ENCODE measurements around the gene PMVK. TPM values are rescaled to one million over a fixed set of nuclear protein-coding genes. Genes with fewer than 3 reads are reported as not detected.
A peak's percentile ranks its signal among the peaks of the same experiment; 100 is the strongest.

The PMVK gene
- total RNA-seq, 4 donors from 2014 or later: 29.0 to 38.2 (median 33.5) TPM

GRCh38 chr1:154902938-154903566, 33.5 kb downstream of the PMVK start:
- Histone ChIP-seq H3K4me1 (no peaks in the 10 kb centered on the region), H3K9me3 (no peaks in the 10 kb centered on the region), H3K4me3 (no peak overlapping the region), H3K27ac (no peak overlapping the region), H3K36me3 (no peaks in the 10 kb centered on the region), H3K27me3 (no peaks in the 10 kb centered on the region)
- DNase-seq: no peak
- WGBS, 2 donors: 30 to 49% methylated on average over 3 of the region's 3 CpGs
- no peak for TF ChIP-seq POLR2A (IDR thresholded peaks at IDR 0.05)
- no peak for TF ChIP-seq CTCF (IDR thresholded peaks at IDR 0.05)
- intact Hi-C loops (cut with DNase I): no loop called here

GRCh38 chr1:154901591-154901990, 34.9 kb downstream of the PMVK start:
- no peaks in the 10 kb centered on the region for H3K27me3 ChIP-seq
- H3K9me3 ChIP-seq: no peaks in the 10 kb centered on the region
- H3K36me3 ChIP-seq: no peaks in the 10 kb centered on the region
- TF ChIP-seq CTCF (IDR thresholded peaks at IDR 0.05) (no peak), POLR2A (IDR thresholded peaks at IDR 0.05) (no peak)
- no peak overlapping the region for H3K27ac ChIP-seq
- WGBS, 2 donors: 74 to 92% methylated on average over 1 of the region's 1 CpG
- DNase-seq: no peak
- intact Hi-C loops (cut with DNase I): no loop called here
- H3K4me3 ChIP-seq: no peak overlapping the region
- H3K4me1 ChIP-seq: peaks cover 0 to 6% (median 3%) of the 10 kb centered on the region in 3 donors

- Histone ChIP-seq H3K4me1 (peaks cover 0 to 6% (median 3%) of the 10 kb centered on the region in 3 donors), H3K4me3 (no peak overlapping the region), H3K27ac (no peak overlapping the region), H3K9me3 (no peaks in the 10 kb centered on the region), H3K27me3 (no peaks in the 10 kb centered on the region), H3K36me3 (no peaks in the 10 kb centered on the region)
- no peak for TF ChIP-seq CTCF (IDR thresholded peaks at IDR 0.05)
- no peak for TF ChIP-seq POLR2A (IDR thresholded peaks at IDR 0.05)
- WGBS, 2 donors: 77 to 78% methylated on average over 6 of the region's 6 CpGs
- intact Hi-C loops (cut with DNase I): no loop called here
- DNase-seq: no peak
Measured at GRCh38 chr1:154899041-154899440, 37.5 kb downstream of the PMVK start.

GRCh38 chr1:154896771-154897286, 39.7 kb downstream of the PMVK start:
- peak overlapping the region in 2 of 4 donors; percentile 5 to 10 for H3K27ac ChIP-seq
- no peaks in the 10 kb centered on the region for H3K9me3 ChIP-seq
- no peak overlapping the region for H3K4me3 ChIP-seq
- DNase-seq: no peak
- no peaks in the 10 kb centered on the region for H3K36me3 ChIP-seq
- intact Hi-C loops (cut with DNase I): no loop called here
- H3K4me1 ChIP-seq: peaks cover 0 to 6% (median 3%) of the 10 kb centered on the region in 3 donors
- H3K27me3 ChIP-seq: no peaks in the 10 kb centered on the region
- 46 to 60% methylated on average over 6 to 9 of the region's 10 CpGs for WGBS, 2 donors
- TF ChIP-seq CTCF (IDR thresholded peaks at IDR 0.05) (no peak), POLR2A (IDR thresholded peaks at IDR 0.05) (no peak)

- DNase-seq: no peak
Measured at GRCh38 chr1:154895798-154896197, 40.7 kb downstream of the PMVK start.

More at GRCh38 chr1:154895798-154896197, 40.7 kb downstream of the PMVK start:
- intact Hi-C loops (cut with DNase I): no loop called here
- no peak overlapping the region for H3K4me3 ChIP-seq
- H3K36me3 ChIP-seq: no peaks in the 10 kb centered on the region
- H3K9me3 ChIP-seq: no peaks in the 10 kb centered on the region
- TF ChIP-seq CTCF (IDR thresholded peaks at IDR 0.05): no peak
- TF ChIP-seq POLR2A (IDR thresholded peaks at IDR 0.05): no peak
- no peaks in the 10 kb centered on the region for H3K27me3 ChIP-seq
- WGBS, 2 donors: 69 to 73% methylated on average over 7 of the region's 7 CpGs
- H3K4me1 ChIP-seq: peaks cover 0 to 6% (median 3%) of the 10 kb centered on the region in 3 donors
- H3K27ac ChIP-seq: no peak overlapping the region

Measured in esophagus squamous epithelium (tissue), 5 donors.